IPS DF 6.9 (cell line): Measurements from ENCODE around the gene TBXA2R.

ENCODE experiments used
- DNase-seq: peaks from one replicate; pipeline ENCODE4 v3.0.0-alpha.2; 2013; ENCODE audit warnings: low read depth, low spot score
- H3K27ac ChIP-seq: one replicate; pipeline ENCODE4 v1.5.1; 2013; ENCODE audit warnings: low read length, control low read depth
- H3K27me3 ChIP-seq: 2 replicates; pipeline ENCODE4 v1.6.1; 2013; ENCODE audit warnings: mild to moderate bottlenecking, low read length; ENCODE audit not compliant: control insufficient read depth, insufficient read depth
- H3K36me3 ChIP-seq: 2 replicates; pipeline ENCODE4 v1.6.1; 2013; ENCODE audit warnings: low read length; ENCODE audit not compliant: control insufficient read depth, insufficient read depth
- H3K4me1 ChIP-seq: 2 replicates; pipeline ENCODE4 v1.6.1; 2013; ENCODE audit warnings: low read length; ENCODE audit not compliant: control insufficient read depth, insufficient read depth
- H3K4me3 ChIP-seq: 2 replicates; pipeline ENCODE4 v1.5.1; 2013; ENCODE audit warnings: mild to moderate bottlenecking, low read length
- H3K9me3 ChIP-seq: 2 replicates; pipeline ENCODE4 v1.6.1; 2013; ENCODE audit warnings: low read length, inconsistent platforms; ENCODE audit not compliant: control insufficient read depth, insufficient read depth
- WGBS: extraction: QIAGEN DNeasy Blood & Tissue Kit; methylation state at CpG from one replicate; pipeline ENCODE4 v1.1.7; 2013; ENCODE audit warnings: mixed read lengths, missing lambda C conversion rate; ENCODE audit not compliant: insufficient read length, insufficient coverage; 5-methylcytosine and 5-hydroxymethylcytosine counted together

TBXA2R gene

GRCh38 chr19:3606690-3607289, at the start of gene TBXA2R:
TSS of gene TBXA2R (minus strand) at chr19:3606875. CDS start at chr19:3600634, 6,241 bp downstream.
- no peak for DNase-seq
- H3K27ac ChIP-seq: no peak within 1 kb of the TSS
- peaks cover 8% of the 10 kb centered on the region for H3K36me3 ChIP-seq
- H3K4me1 ChIP-seq: no peaks in the 10 kb centered on the region
- no CpG with 5 or more reads among the region's 46 CpGs for WGBS
- H3K9me3 ChIP-seq: no peaks in the 10 kb centered on the region
- peak within 1 kb of the TSS; percentile 39; the same call in 1 of the 2 replicates for H3K4me3 ChIP-seq
- peaks cover 3% of the 10 kb centered on the region; the same call in 1 of the 2 replicates for H3K27me3 ChIP-seq

- no peak for DNase-seq
- Histone ChIP-seq H3K9me3 (no peaks in the 10 kb centered on the region), H3K27me3 (no peaks in the 10 kb centered on the region), H3K4me1 (no peaks in the 10 kb centered on the region), H3K27ac (no peak overlapping the region), H3K36me3 (peaks cover 26% of the 10 kb centered on the region), H3K4me3 (no peak overlapping the region)
- WGBS: no CpG with 5 or more reads among the region's 36 CpGs
These were observed 49.5 kb upstream of the TBXA2R start for GRCh38 chr19:3656073-3656746.

- Histone ChIP-seq H3K36me3 (peaks cover 28% of the 10 kb centered on the region), H3K4me1 (no peaks in the 10 kb centered on the region), H3K27me3 (no peaks in the 10 kb centered on the region), H3K27ac (no peak overlapping the region), H3K9me3 (no peaks in the 10 kb centered on the region), H3K4me3 (no peak overlapping the region)
- no CpG with 5 or more reads among the region's 25 CpGs for WGBS
- no peak for DNase-seq
These were observed 48.9 kb upstream of the TBXA2R start for GRCh38 chr19:3655402-3656072.

- H3K4me1 ChIP-seq: no peaks in the 10 kb centered on the region
- no peak overlapping the region for H3K27ac ChIP-seq
- no peak for DNase-seq
- H3K27me3 ChIP-seq: no peaks in the 10 kb centered on the region
- no peak overlapping the region for H3K4me3 ChIP-seq
- no CpG with 5 or more reads among the region's 20 CpGs for WGBS
- no peaks in the 10 kb centered on the region for H3K9me3 ChIP-seq
- peaks cover 28% of the 10 kb centered on the region for H3K36me3 ChIP-seq
These were observed 47.3 kb upstream of the TBXA2R start for GRCh38 chr19:3653865-3654513.

- DNase-seq: no peak
- H3K4me3 ChIP-seq: no peak overlapping the region
- no peaks in the 10 kb centered on the region for H3K27me3 ChIP-seq
- H3K4me1 ChIP-seq: no peaks in the 10 kb centered on the region
- no CpG with 5 or more reads among the region's 37 CpGs for WGBS
- peaks cover 28% of the 10 kb centered on the region for H3K36me3 ChIP-seq
- H3K27ac ChIP-seq: no peak overlapping the region
- no peaks in the 10 kb centered on the region for H3K9me3 ChIP-seq
These were observed 46.6 kb upstream of the TBXA2R start for GRCh38 chr19:3653081-3653795.

- Histone ChIP-seq H3K4me1 (no peaks in the 10 kb centered on the region), H3K27me3 (no peaks in the 10 kb centered on the region), H3K36me3 (peaks cover 28% of the 10 kb centered on the region), H3K9me3 (no peaks in the 10 kb centered on the region), H3K4me3 (no peak overlapping the region; the same call in 1 of the 2 replicates), H3K27ac (no peak overlapping the region)
- WGBS: no CpG with 5 or more reads among the region's 14 CpGs
- no peak for DNase-seq
These were observed 45.7 kb upstream of the TBXA2R start for GRCh38 chr19:3652422-3652821.

- H3K4me3 ChIP-seq: no peak overlapping the region
- no peaks in the 10 kb centered on the region for H3K27me3 ChIP-seq
- no peaks in the 10 kb centered on the region for H3K4me1 ChIP-seq
- no CpG with 5 or more reads among the region's 33 CpGs for WGBS
- DNase-seq: no peak
- no peak overlapping the region for H3K27ac ChIP-seq
- H3K36me3 ChIP-seq: peaks cover 24% of the 10 kb centered on the region
- H3K9me3 ChIP-seq: no peaks in the 10 kb centered on the region
These were observed 45.0 kb upstream of the TBXA2R start for GRCh38 chr19:3651684-3652083.

- Histone ChIP-seq H3K36me3 (peaks cover 22% of the 10 kb centered on the region), H3K9me3 (no peaks in the 10 kb centered on the region), H3K27ac (no peak overlapping the region), H3K4me3 (no peak overlapping the region), H3K27me3 (no peaks in the 10 kb centered on the region), H3K4me1 (no peaks in the 10 kb centered on the region)
- no peak for DNase-seq
- WGBS: no CpG with 5 or more reads among the region's 16 CpGs
These were observed 43.2 kb upstream of the TBXA2R start for GRCh38 chr19:3649888-3650287.

- no peak for DNase-seq
- WGBS: no CpG with 5 or more reads among the region's 33 CpGs
- no peaks in the 10 kb centered on the region for H3K4me1 ChIP-seq
- peaks cover 22% of the 10 kb centered on the region for H3K36me3 ChIP-seq
- no peak overlapping the region for H3K4me3 ChIP-seq
- no peaks in the 10 kb centered on the region for H3K9me3 ChIP-seq
- H3K27me3 ChIP-seq: no peaks in the 10 kb centered on the region
- no peak overlapping the region for H3K27ac ChIP-seq
These were observed 41.6 kb upstream of the TBXA2R start for GRCh38 chr19:3648037-3648905.
